Skeletal muscle cell (primary cell): ENCODE data around the gene BIRC7.
"Not testable (repeated sequence)": the region's sequence is repeated elsewhere in the genome, so short reads cannot be mapped to it uniquely, and the experiment has no call there.

Experiments
- DNase-seq: peaks from one replicate; pipeline ENCODE4 v3.0.0-alpha.2; 2010; ENCODE audit warnings: low read depth
- H3K4me3 ChIP-seq: 2 replicates; pipeline ENCODE4 v1.5.1; 2011; ENCODE audit warnings: low read depth, mild to moderate bottlenecking, control low read depth, low read length, moderate library complexity

BIRC7 gene

DNA sequence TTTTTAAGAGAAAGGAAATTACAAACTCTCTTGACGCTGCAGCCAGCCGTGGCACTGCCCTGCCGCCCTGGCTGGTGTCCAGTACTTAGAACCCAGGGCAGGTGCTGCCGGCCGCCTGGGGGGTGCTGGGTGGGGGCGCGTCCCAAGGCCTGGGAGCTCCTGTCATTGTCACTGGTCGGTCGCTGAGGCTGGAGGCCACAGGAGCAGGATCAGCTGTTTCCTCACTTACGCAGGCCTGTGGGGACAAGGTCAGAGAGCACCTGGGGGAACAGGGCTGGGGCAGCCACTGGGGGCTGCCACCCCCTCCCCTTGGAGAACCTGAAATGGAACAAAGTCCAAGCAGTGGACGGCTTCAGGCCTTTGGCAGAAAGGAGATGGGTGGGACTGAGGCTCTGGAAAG is 5.6 kb downstream of the BIRC7 start:
- DNase-seq: no peak
- H3K4me3 ChIP-seq: no peak overlapping the region

DNA sequence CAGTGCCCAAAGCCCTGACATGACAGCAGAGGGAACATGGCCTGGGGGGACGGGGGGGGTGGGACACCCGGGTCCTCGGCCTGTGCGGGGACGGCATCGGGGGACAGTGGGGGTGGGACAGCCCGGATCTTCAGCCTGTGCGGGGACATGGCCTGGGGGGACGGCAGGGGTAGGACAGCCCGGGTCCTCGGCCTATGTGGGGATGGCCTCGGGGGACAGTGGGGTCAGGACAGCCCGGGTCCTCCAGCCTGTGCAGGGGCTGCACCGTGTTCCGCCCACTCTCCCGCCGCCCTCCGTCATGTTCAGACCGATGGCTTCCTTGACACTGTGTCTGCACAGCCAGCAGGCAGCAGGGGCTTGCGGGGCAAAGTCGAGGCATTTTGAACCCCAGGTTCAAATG is 7.0 kb downstream of the BIRC7 start:
- no peak overlapping the region for H3K4me3 ChIP-seq
- no peak for DNase-seq

DNA sequence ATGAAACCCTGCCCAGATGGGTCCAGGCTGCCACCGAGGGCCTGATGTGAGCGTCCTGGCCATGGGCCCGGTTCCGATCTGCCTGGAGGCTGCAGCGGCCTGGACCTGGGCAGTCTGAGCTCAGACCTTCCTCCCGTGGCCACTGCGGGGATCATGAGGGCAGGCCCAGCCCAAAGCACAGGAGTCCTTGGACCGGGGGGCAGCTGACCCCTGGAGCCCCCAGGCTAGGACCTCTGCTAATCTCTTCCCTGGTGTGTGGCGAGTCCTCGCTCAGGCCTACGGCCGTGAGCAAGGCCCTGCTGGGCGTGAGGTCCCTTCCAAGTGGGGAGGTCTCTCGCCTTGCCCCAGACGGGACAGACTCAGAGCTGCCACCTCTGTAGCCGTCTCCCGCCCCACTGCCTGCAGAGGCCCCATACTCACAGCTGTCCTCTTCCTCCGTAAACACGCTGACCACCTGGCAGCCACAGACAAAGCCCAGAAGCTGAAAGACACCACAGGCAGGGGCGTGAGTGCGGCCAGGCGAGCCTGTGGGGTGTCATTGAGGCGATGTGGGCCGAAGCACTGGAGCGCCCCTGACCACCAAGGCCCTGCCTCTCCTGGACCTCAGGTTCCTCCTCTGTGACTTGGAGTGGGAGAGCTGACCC is 8.0 kb downstream of the BIRC7 start:
- no peak for DNase-seq
- no peak overlapping the region for H3K4me3 ChIP-seq

DNA sequence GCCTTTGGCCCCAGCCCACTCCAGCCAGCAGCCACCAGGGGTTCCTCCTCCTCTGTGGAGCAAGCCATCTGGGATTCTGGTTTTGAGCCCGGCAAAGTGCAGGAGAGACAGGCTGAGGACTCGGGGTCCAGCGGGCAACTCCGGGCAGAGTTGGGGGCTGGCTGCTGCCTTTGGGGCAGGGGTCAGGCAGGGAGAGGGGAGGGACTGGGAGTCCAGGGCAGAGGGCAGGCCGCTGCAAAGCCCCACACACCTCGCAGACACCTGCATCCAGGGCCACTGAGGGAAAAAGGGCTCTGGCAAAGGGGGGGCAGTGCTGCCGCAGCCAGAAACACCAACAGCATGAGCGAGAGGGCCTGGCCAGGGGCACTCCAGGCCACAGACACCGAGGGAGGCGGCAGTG is 8.8 kb downstream of the BIRC7 start:
- DNase-seq: no peak
- no peak overlapping the region for H3K4me3 ChIP-seq

DNA sequence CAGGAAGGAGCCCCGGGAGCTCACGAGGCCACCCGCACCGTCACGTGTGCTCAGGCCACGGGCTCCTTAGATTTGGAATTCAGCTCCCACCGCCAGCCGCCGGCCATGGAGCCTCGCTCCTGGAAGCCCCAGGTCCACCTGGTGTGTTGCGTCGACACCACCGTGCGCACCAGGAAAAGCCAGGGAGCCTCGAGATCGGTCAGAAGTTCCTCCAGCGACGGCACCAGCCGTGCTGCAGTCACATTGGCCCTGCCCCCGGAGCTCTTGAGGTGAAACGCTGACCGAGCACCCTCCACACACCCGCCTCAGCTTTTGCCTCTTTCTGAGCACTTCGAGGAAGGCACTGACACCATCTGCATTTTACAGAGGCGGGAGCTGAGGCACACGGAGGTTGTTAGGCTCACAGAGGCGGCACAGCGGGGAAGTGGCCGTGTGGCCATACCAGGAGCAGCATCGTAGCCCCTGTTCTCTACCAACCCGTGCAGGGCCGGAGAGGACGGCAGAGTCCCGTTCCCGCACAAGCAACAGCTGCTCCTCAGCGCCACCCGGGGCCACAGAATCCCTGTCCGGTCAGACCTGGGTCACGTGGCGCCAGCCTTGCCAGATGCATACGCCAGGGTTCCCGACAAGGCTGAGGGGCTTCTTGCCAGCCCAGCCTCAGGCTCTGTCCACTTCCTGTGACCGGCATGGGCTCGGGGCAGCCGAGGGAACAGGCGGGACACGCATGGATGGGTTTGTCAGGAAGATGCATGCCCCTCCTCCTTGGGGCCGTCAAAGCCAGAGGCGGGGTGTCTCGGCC is 11.0 kb downstream of the BIRC7 start:
- DNase-seq: no peak
- no peak overlapping the region for H3K4me3 ChIP-seq

DNA sequence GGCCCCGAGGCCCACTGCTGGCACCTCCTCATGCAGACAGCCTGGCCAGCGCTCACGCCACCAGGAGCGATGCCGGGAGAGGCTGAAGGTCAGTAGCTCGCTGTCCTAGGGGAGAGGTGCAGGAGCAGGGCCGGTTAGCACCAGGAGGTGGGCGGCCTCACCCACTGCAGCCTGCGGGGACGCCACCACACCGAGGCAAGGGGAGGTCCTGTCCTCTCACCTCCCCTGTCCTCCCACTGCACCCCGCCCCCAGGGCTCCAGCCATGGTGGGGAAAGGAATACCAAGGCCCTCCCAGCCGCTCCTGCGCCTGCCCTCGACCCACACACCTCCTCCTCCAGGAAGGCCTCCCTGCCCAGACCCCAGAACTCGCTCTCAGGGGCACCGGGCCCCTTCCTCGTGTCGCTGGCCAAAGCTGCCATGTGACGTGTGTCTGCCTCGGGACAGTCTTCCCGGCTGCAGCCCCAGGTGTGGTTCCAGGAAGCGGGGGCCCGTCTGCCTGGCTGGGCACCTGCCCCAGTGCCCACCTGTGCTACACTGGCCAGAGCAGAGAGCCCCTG is 12.0 kb downstream of the BIRC7 start:
- H3K4me3 ChIP-seq: no peak overlapping the region
- DNase-seq: no peak

DNA sequence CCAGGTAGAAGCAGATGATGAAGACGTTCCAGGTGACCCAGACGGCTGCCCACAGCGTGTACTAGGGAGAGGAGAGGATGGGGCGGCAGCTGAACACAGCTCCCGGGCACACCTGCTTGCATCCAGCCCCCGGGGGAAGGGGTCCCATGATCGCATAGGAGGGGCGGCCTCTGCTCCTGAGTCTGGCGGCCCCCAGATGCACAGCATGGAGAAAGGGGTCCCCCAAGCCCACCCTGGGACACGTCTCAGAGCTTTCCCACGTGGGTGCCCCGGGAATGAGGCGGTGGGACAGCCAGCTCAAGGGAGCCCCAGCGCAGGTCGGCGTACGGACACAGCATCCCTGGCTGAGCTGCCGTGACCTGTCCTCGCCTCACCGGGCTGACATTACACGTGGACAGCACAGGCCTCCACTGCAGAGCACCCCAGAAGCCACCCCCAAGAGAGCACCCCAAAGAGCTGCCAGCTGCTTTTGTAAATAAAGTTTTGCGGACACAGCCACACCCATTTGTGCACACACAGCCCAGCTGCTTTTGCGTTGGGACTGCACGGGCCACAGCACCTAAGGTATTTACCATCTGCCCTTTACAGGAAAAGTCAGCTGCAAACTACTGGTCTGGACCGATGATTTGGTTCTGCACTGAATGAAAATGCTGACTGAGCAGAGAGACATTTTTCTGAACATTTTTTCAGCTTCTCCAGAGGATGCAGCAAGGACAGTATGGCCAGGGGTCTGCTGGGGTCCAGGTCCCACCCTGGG is 13.3 kb downstream of the BIRC7 start:
- DNase-seq: no peak
- no peak overlapping the region for H3K4me3 ChIP-seq

DNA sequence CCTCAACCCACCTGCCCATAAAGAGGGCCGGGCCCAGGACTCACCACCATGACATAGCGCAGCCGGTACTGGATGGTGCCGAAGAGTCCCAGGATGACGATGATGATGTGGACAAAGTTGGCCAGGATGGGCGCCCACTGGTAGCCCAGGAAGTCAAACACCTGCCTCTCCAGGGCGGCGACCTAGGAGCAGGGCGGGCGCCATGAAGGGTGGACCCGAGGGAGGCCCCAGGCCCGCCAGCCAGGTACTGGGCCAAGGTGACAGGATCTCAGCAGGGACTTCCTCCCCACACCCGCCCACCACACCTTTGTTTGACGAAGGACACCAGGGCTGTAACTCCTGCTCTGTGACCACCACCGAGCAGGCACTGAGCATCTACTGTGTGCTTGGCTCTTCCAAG is 14.2 kb downstream of the BIRC7 start:
- H3K4me3 ChIP-seq: no peak overlapping the region
- DNase-seq: no peak

DNA sequence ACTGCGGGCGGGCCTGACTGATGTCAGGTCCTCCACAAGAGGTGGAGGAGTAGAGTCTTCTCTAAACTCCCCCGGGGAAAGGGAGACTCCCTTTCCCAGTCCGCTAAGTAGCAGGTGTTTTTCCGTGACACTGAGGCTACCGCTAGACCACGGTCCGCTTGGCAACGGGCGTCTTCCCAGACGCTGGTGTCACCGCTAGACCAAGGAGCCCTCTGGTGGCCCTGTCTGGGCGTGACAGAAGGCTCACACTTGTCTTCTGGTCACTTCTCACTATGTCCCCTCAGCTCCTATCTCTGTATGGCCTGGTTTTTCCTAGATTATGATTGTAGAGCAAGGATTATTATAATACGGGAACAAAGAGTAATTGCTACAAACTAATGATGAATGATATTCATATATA is 15.6 kb downstream of the BIRC7 start:
- H3K4me3 ChIP-seq, DNase-seq: not testable (repeated sequence)

DNA sequence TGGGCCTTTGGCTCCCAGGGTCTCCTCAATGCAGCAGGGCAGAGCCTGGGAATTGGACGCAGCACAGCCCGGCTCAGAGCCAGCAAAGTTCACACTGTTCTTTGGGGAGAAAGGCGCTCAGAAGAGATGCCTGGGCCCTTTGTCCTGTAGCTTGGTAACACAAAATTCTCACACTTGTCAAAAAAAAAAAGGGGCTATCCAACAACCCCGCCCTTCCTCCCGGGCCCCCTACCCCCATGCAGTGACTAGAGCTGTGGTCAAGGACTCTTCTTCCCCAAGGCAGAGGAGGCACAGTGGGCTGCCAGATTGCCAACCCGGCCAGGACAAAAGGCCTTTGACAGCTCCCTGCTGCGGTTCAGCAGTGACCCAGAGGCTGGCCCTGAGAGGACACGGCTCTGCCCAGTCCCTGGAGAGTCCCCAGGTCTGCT is 16.6 kb downstream of the BIRC7 start:
- no peak for DNase-seq
- no peak overlapping the region for H3K4me3 ChIP-seq

DNA sequence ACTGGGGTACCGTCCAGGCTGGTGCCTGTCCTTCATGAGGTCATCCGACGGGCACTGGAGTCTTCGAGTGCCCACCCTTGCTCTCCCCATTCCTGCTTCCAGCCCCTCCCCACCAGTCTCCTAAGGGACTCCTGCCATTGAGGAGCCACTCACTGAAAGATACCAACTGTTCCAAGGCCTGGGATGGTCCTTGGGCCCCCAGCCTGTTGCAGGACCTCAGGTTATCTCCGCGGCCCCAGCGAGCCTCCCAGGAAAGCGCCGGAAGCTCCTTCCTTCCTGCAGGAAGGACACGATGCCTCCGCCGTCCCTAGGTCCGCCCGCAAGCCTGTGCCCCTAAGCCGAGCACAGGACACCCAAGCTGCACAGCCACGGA is 17.3 kb downstream of the BIRC7 start:
- no peak for DNase-seq
- H3K4me3 ChIP-seq: peak overlapping the region; percentile 21

DNA sequence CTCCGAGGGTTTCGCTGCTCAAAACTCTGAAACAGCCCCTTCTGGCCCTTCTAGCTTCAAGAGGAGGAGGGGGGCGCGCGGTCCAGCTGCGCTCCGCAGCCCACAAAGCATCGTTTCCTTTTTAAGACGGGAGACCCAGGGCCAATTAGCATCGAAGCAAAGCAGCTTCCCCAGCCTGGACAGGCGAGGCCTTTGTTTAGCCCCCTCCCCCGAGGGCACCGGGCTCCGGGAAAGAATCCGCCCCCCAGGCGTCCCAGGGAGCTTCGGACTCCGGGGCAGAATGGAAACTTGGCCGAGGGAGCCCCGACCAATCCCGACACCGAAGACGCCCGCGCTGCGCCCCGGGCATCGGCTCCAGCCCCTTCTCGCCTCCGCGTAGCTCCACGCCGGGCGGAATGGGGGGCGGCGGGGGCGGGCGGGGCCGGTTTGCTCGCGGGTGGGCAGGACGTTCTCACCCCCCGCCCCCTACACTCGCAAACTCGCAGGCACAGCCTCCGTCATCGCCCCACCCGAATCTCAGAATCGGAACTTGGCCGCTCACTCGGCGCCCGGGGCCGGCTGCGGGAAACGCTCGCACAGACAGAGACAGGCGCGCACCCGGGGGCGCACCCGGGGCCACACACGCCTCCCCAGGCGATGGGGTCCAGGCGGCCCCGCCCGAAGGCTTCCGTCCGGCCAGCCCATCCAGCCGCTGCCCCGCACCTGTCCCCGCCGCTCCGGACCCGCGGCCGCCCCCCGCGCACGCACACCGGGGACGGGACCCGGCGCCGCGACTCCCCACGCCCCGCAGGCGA is 17.9 kb downstream of the BIRC7 start:
- peak overlapping the region; percentile 21 for H3K4me3 ChIP-seq

DNA sequence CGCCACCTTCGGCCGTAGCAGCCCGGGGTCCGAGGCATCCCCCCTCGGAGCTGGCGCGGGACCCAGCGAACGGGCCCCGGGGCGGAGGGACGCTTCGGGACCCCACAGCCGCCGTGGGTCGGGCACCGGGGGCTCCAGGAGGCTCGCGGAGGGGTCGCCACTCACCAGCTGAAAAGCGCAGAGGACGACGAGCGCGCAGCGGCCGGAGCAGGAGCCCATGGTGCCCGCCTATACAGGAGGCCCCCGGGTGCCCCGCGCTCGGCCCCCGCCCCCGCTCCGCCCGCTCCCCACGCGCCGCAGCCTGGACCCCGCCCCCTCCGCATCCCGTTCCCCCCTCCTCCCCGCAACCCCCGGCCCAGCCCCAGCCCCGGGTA is 18.5 kb downstream of the BIRC7 start, which contains the start of gene NKAIN4:
Gene NKAIN4, minus strand, starts transcription at position 232 of the 374 bp plus-strand sequence. Its CDS starts 13 bp downstream, at position 219.
- DNase-seq: no peak
- peak within 1 kb of the TSS; percentile 21 for H3K4me3 ChIP-seq

More for the DNA sequence above, 17.9 kb downstream of the BIRC7 start:
- DNase-seq: no peak

DNA sequence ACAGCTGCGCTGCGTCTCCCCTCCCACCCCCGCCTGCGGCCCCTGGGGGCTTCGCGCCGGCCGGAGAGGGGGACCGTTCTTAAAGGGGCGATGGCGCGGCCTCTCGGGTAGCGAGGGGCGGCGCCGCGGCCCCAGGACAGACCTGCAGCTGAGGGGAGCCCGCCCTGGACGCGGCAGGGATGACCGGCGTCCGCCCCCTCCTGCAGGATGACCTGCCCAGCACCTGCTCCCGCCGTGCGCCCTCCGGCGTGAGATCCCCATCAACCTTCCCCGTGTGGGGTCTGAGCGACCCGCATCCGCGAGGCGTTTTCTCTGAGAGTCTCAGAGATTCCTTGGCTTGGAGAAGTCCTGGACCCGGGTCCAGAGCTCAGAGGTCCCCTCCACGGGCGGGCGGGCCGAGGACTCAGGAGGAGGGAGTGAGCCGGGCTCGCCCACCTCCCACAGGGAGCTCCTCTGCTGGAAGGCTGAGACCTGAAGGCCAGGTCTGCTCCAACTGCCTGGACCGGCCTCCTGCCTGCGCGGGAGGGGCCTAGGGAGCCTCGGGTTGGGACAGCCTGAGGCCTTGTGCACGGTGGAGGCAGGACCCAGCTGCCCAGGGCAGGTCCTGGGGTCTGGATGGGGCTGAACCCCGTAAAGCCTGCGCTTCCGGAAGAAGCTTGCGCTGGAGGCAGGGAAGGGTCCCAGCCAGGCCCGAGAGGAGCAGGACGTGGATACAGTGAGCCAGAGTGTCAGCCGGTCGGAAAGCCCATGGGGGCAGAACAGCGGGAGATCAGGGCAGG is 19.1 kb downstream of the BIRC7 start:
- no peak for DNase-seq
- H3K4me3 ChIP-seq: no peak overlapping the region

DNA sequence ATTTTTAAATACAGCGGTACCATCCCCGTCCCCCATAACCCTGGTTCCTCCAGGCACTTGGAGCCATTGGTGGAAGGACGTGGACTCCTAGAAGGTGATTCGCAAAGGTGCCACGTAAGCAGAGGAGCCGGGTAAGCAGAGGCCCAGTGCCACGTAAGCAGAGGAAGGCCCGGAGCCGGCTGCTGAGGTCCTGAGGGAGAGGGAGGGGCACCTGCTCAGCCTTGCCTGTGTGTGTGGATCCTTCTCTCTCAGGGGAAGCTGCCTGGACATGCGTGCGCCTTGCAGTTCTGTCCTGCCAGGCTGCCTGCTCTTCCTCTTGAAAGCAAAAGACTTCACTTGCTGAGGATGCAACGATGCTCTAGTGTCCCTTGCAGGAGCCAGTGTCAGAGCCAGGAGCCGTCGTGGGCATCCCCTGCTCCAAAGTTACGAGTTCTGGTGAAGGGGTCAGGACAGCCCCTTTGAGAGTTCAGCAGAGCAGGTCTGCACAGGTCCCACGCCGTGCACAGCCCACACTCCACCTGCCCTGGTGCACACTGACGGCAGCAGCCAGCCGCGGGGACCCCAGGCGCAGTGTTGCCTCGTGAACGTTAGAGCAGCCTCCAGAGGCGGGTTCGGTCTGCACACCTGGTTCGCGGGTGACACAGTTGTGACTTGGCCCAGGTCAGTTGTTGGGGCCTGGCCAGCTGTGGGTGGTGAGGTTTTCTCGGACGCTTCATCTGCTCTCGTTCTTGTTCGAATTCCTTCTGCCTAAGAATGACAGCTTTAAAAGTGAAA is 20.4 kb downstream of the BIRC7 start:
- DNase-seq: no peak
- no peak overlapping the region for H3K4me3 ChIP-seq

DNA sequence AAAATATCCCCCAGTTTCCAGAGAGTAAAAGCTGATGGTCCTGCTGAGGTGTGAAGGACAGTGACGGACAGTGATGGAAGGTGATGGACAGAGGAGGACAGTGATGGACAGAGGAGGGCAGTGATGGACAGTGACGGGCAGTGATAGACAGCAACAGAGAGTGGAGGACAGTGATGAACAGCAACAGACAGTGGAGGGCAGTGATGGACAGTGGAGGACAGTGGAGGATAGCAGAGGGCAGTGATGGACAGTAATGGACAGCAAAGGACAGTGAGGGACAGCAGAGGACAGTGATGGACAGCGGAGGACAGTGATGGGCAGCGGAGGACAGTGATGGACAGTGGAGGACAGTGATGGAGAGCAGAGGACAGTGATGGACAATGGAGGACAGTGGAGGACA is 21.2 kb downstream of the BIRC7 start:
- DNase-seq: no peak
- H3K4me3 ChIP-seq: no peak overlapping the region

DNA sequence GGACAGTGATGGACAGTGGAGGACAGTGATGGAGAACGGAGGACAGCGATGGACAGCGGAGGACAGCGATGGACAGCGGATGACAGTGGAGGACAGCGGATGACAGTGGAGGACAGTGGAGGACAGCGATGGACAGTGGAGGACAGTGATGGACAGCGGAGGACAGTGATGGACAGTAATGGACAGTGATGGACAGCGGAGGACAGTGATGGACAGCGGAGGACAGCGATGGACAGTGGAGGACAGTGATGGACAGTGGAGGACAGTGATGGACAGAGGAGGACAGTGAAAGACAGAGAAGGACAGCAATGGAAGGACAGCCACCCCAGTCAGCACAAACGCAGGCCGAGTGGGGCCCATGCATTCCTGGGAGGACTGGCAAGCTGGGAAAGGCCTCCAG is 21.9 kb downstream of the BIRC7 start:
- H3K4me3 ChIP-seq: no peak overlapping the region

DNA sequence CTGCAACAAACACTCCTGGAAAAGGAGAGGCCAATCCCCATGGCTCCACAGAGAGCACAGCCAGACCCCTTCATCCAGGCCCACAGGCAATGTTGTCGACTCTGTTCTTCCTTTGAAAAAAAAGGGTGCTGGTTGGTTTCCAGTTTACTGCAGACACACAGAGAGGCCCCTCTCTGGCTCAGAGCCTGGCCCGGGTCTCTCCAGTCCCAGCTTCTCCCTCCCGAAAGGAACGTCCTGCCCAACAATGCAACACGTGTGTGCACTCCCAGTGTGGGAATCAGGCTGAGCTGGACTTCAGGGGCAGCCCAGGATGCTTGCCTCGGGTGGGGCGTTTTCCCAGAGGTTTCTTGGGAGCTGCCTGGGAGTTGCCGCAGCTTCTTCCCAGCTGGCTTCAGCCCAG is 23.1 kb downstream of the BIRC7 start:
- H3K4me3 ChIP-seq: no peak overlapping the region
- DNase-seq: no peak

More for the DNA sequence above, 21.9 kb downstream of the BIRC7 start:
- no peak for DNase-seq
